Erythroblast (primary cell): ENCODE results near the gene SRP54.

Source experiments
- DNase-seq, 2 experiments: peaks; one replicate each; lab custom pipeline; 2025; lab: John Stamatoyannopoulos, UW
- GATA1 ChIP-seq: IDR thresholded peaks from 2 replicates; pipeline ENCODE4 v1.6.1; 2011; ENCODE audit warnings: low read depth, mild to moderate bottlenecking, control low read depth, low read length, moderate library complexity
- POLR2A ChIP-seq: IDR thresholded peaks from 2 replicates; pipeline ENCODE4 v1.6.1; 2011; ENCODE audit warnings: mild to moderate bottlenecking, low read length

SRP54 gene

GRCh38 chr14:34966413-34966812 is 16.4 kb upstream of the SRP54 start:
- peak; percentile 28 to 65 for DNase-seq
- TF ChIP-seq GATA1 (no peak), POLR2A (no peak)

GRCh38 chr14:34970665-34971064 is 12.1 kb upstream of the SRP54 start:
- no peak for TF ChIP-seq POLR2A
- DNase-seq: no peak

GRCh38 chr14:34971381-34971780 is 11.4 kb upstream of the SRP54 start:
- TF ChIP-seq POLR2A (no peak), GATA1 (no peak)
- DNase-seq: no peak

GRCh38 chr14:34971801-34972200 is 11.0 kb upstream of the SRP54 start:
- DNase-seq: no peak
- TF ChIP-seq GATA1 (no peak), POLR2A (no peak)

GRCh38 chr14:34978444-34978843 is 4.3 kb upstream of the SRP54 start:
- TF ChIP-seq POLR2A (no peak), GATA1 (no peak)
- no peak for DNase-seq

GRCh38 chr14:34980337-34980900 is 2.4 kb upstream of the SRP54 start:
- DNase-seq: peak in 1 of 2 experiments; percentile 22
- TF ChIP-seq POLR2A: no peak
- no peak for TF ChIP-seq GATA1

- no peak for TF ChIP-seq GATA1
- TF ChIP-seq POLR2A: no peak
- peak; percentile 78 to 81 for DNase-seq
These were observed 910 bp upstream of the SRP54 start for GRCh38 chr14:34981743-34982420.

- no peak for TF ChIP-seq GATA1
- TF ChIP-seq POLR2A: no peak
- no peak for DNase-seq
These were observed 462 bp downstream of the SRP54 start for GRCh38 chr14:34983148-34983760.

GRCh38 chr14:34983786-34984185 is 994 bp downstream of the SRP54 start:
- TF ChIP-seq POLR2A: no peak
- no peak for TF ChIP-seq GATA1
- DNase-seq: no peak

GRCh38 chr14:34985740-34986139 is 2.9 kb downstream of the SRP54 start:
- DNase-seq: no peak
- TF ChIP-seq GATA1 (no peak), POLR2A (no peak)

- no peak for DNase-seq
- TF ChIP-seq POLR2A (no peak), GATA1 (no peak)
These were observed 4.4 kb downstream of the SRP54 start for GRCh38 chr14:34987180-34987579.

- TF ChIP-seq POLR2A (no peak), GATA1 (no peak)
- no peak for DNase-seq
These were observed 7.0 kb downstream of the SRP54 start for GRCh38 chr14:34989762-34990161.

GRCh38 chr14:34993426-34993825 is 10.6 kb downstream of the SRP54 start:
- TF ChIP-seq GATA1 (no peak), POLR2A (no peak)
- no peak for DNase-seq

GRCh38 chr14:34994668-34995067 is 11.9 kb downstream of the SRP54 start:
- DNase-seq: no peak
- TF ChIP-seq GATA1 (no peak), POLR2A (no peak)
